Putamen (tissue), 1 donor: ENCODE measurements around the gene NPR1.
"Not testable (repeated sequence)": the region's sequence is repeated elsewhere in the genome, so short reads cannot be mapped to it uniquely, and the experiment has no call there.

Experiments
- DNase-seq: peaks from one replicate; pipeline ENCODE4 v3.0.0-alpha.2; 2016; ENCODE audit warnings: low spot score

Gene NPR1

GRCh38 chr1:153682730-153683129 is 4.2 kb downstream of the NPR1 start:
- DNase-seq = no peak

DNA sequence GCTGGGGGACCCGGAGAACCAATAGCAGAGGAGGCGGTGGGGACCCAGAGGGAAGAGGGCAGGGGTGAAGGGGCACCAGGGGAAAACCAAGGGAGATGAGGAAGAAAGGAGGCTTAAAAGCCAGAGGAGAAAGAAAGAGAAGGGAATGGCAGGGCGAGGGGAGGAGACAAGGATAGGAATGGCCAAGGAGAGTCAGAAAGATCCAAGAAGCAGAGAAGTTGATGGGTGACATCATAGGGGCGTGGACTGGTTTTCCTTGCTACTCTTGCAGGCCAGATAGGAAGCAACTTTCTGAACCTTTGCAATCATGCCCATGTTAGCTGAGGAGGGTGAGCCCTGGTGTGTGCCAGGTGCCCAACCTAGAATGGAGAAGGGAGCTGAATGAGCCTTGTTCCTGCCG is 5.4 kb downstream of the NPR1 start:
- DNase-seq = no peak

- DNase-seq = no peak
These were observed 6.4 kb downstream of the NPR1 start for GRCh38 chr1:153684892-153685291.

DNA sequence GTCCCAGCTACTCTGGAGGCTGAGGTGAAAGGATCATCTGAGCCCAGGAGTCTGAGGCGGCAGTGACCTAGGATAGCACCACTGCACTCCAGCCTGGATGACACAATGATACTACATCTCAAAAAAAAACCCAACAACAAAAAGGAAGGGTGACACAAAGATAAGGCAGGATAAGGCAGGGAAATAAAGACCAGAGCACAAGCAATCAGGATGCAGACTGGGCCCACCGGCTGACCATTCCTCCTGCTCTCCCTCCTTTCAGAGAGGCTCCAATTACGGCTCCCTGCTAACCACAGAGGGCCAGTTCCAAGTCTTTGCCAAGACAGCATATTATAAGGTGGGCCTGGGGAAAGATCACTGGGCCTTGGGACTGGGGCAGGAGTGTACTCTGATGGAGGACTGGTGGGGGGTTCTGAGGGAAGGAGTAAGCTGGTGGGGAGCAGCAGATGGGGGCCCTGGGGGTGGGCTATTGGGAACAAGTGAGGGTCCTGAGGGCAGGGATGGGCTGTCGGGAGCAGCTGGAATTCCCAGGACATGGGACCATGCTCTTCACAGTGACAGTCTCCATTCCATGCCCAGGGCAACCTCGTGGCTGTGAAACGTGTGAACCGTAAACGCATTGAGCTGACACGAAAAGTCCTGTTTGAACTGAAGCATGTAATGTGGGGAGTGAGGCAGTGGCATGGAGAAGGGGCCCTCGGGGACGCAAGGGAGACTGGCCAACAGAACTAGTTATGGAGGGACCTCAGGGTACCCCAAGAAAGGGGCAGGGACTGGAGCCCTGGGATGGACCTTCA is 7.3 kb downstream of the NPR1 start:
- no peak for DNase-seq

GRCh38 chr1:153687346-153688125 is 9.0 kb downstream of the NPR1 start:
- no peak for DNase-seq

DNA sequence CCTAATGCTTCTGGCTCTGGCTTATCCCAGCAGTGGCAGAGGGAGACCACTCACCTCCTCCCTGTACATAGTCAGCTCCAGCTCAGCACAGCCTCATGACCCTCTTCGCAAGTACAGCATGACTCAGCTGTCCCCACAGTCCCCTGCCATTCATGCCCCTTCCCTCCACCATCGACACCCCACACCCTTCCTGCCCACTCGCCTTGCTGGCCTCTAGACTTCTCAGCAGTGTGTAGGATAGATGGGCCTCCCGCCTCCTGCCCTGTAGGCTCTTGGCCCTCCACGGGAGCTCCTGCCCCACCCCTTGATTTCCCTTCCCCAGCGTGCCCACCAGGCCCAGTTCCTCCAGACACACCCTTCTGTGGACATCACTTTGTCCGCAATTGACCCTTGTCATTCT is 9.8 kb downstream of the NPR1 start:
- DNase-seq = no peak

GRCh38 chr1:153688736-153689328 is 10.3 kb downstream of the NPR1 start:
- DNase-seq = no peak

DNA sequence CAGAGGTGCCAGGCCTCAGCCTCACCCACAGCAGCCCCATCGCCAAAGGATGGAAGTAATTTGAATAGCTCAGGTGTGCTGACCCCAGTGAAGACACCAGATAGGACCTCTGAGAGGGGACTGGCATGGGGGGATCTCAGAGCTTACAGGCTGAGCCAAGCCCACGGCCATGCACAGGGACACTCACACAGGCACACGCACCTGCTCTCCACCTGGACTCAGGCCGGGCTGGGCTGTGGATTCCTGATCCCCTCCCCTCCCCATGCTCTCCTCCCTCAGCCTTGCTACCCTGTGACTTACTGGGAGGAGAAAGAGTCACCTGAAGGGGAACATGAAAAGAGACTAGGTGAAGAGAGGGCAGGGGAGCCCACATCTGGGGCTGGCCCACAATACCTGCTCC is 15.0 kb downstream of the NPR1 start:
- DNase-seq = no peak

- DNase-seq = no peak
These were observed 18.3 kb downstream of the NPR1 start for GRCh38 chr1:153696741-153697140.

DNA sequence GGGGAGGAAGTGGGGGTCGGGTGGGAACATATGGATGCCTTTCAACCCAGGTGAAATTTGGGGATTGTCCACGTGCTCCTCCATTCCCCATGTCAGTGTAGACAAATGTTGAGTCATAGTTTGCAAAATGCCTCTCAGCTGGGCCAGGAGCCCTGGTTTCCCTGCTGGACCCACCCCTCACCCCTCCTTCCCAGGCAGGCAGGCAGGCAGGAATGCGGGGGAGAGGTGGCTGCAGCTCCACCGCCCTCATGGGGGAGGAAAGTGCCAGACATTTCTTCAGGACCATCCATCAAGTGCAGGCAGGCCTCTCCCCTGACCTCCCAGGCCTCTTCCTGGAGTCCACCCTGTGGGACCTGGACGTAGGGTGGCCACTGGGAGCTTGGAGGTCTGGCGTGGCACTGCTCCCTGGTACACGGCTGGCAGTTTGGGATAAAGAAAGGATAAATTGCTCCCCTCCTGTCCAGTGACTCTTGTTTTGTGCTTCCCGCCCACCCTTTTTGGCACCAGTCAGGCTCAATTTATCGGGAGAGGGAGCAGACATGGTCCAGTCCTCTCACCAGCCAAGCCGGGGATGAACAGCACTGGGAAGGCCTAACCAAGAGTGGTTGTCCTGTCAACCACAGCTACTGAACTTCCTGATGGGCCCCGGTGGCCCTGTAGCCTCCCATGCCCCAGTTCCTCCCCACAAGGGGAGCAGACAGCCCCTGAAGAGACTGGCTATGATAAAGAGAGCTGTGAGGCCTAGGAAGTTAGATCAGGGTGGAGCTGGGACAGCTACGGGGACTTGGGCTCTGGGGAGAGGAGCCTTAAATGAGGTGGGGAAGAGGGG is 18.9 kb downstream of the NPR1 start:
- no peak for DNase-seq

DNA sequence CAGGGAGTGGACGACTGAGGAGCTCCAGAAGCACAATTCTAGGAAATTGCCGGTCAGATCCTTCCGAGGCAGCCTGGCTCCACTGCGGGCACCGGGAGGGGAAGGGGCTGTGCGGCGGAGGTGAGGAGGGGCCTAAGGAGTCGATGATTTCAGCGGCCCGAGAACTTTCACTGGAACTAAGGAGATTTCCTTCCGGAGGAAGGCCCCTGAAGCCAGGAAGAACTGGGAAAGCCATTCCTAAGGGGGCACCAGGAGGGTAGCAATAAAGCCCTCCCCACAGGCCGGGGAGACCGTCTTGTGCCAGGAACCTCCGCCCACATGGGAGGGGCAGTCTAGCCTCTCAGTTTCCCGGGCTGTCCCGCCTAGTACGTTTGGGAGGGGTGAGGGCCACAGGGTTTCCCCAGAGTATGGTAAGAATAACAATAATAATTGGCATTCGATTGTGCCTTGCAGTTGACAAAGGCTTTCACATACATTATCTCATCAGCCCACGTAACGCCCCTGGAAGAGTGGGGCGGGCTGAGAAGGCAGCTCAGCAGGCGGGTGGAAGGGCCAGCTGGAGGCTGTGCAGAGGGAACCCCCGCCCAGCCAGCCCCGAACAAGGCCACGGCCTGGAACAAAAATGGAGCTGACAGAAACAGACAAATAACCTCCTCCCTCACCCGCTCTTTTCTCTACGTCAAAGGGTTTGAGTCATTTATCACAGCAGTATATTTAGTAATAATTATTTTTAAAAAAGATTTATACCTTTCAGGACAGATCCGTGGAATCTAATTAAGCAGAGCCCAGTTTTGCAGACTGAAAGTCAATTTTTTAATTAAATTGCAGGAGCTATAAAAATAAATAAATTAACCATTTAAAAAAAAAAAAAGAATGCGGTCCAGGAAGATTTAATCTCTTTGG is 19.8 kb downstream of the NPR1 start:
- peak; percentile 37 for DNase-seq

DNA sequence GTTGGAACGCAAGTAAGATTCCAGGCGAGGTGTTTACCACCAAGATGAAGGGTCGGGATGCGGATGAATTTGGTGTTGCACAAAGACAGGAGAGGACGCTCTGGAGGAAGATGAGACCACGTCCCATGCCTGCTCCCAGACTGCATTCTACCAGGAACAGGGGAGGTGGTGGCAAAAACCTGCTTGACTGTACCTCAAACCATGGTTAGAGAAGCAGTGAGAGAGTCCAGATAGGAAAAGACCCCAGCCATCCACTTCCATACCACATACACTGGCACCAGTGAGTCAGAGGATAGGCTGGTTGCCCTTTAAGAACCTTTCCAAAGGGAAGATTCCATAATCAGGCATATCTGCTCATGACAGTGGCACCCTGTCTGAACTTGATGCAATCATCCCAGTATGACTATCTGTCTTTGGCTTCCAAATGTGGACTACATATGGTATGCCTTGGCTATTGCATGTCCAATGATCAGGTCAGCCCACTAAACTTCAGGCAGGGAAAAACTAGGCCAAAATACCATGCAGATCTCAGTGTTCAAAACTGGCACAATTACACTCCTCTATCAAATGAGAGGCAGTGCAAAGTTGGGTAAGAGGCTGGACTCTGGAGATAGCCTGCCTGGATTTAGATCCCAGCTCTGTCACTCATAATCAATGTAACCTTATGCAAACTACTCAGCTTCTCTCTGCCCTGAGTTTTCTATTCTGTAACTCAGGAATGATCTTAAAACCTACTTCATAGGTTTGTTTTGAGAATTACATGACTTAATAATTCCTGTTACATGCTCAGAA is 20.6 kb downstream of the NPR1 start:
- no peak for DNase-seq

DNA sequence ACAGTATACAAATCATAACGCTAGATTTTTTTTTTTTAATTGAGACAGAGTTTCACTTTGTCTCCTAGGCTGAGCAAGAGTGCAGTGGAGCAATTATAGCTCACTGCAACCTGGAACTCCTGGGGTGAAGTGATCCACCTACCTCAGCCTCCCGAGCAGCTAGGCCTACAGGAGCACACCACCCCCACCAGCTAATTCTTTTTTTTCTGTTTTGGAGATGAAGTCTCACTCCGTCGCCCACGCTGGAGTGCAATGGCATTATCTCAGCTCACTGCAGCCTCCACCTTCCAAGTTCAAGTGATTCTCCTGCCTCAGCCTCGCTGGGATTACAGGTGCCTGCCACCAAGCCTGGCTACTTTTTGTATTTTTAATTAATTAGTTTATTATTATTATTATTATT is 21.3 kb downstream of the NPR1 start:
- peak; percentile 47 for DNase-seq

GRCh38 chr1:153705484-153705883 is 27.0 kb downstream of the NPR1 start:
- DNase-seq = no peak

DNA sequence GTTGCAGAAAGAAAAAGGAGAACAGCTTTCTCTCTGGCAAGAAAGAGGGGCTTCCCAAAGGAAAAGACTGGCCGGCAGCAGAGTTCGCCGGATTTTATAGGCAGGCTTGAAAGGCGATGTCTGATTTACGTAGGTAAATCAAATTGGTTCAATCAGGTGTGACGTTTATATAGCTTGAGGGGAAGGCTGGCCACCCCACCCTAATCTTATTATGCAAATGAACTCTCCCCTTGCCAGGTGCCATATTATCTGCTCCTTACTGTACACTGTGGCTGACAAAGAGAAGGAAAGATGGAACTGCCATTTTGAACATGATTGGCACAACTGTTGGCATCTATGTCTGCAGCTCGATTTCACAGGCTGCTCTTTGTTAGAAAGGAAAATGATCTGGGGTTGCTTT is 32.5 kb downstream of the NPR1 start:
- DNase-seq = no peak

DNA sequence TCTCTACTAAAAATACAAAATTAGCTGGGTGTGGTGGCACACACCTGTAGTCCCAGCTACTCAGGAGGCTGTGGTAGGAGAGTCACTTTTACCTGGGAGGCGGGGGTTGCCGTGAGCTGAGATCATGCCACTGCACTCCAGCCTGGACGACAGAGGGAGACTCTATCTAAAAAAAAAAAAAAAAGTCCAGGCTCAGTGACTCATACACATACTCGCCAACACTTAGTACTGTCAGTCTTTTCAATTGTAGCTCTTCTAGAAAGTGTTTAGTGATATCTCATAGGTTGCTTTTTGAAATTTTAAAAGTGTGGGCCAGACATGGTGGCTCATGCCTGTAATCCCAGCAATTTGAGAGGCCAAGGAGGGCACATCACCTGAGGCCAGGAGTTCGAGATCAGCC is 37.7 kb downstream of the NPR1 start:
- DNase-seq = not testable (repeated sequence)

GRCh38 chr1:153717330-153717729 is 38.8 kb downstream of the NPR1 start:
- no peak for DNase-seq

DNA sequence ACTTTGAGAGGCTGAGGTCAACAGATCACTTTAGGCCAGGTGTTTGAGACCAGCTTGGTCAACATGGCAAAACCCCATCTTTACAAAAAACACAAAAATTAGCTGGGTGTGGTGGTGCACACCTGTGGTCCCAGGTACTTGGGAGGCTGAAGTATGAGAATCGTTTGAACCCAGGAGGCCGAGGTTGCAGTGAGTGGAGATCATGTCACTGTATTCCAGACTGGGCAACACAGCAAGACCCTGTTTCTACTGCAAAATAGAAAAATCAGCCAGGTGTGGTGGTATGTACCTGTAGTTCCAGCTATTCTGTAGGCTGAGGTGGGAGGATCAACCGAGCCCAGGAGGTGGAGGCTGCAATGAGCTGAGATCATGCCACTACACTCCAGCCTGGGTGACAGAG is 45.2 kb downstream of the NPR1 start:
- no peak for DNase-seq

GRCh38 chr1:153724634-153725033 is 46.1 kb downstream of the NPR1 start:
- not testable (repeated sequence) for DNase-seq
